IPS-18c (cell line): ENCODE data around the gene PSTPIP1.
"Not testable (repeated sequence)": the region's sequence is repeated elsewhere in the genome, so short reads cannot be mapped to it uniquely, and the experiment has no call there.

Source experiments
- H3K4me3 ChIP-seq: 2 replicates; pipeline ENCODE4 v1.7.0; 2013; ENCODE audit warnings: low read depth, mild to moderate bottlenecking, low read length, moderate library complexity; ENCODE audit not compliant: insufficient read depth
- H3K9me3 ChIP-seq: one replicate; pipeline ENCODE4 v1.6.1; 2013; ENCODE audit warnings: mild to moderate bottlenecking, low read length, moderate library complexity; ENCODE audit not compliant: control insufficient read depth, insufficient read depth

Gene PSTPIP1

GRCh38 chr15:76994971-76995945, at the start of gene PSTPIP1:
TSS of gene PSTPIP1 (plus strand) at chr15:76995126. CDS start at chr15:76995574, 448 bp downstream.
- H3K4me3 ChIP-seq = no peak within 1 kb of the TSS
- H3K9me3 ChIP-seq = no peaks in the 10 kb centered on the region

DNA sequence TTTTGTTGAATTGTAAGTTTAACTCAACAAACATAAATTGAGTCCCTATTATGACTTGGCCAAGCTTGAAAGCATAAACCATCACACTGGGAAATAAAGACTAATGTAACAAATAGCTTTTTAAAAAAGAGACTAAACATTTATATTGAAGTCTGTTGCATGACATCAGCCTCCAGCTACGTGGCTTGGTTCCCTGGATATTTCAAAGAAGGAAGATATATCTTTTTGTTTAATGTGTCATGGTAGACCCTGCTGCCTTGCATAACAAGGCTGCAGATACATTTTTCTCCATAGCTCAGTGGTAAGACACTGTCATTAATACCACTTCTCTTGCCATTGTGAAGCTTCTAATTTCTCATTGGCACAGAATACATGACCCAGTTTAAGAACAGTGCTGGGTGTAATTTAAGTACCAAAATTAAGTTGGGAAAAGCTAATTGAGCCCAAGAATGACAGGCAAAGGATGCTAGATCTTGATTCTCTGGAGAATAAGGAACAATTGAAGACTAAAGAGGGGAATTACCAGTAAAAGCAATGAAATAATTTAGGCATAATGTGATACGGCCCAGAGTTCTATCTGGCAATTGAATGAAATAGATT, 49.3 kb upstream of the PSTPIP1 start:
- Histone ChIP-seq H3K9me3 (peaks cover under 1% of the 10 kb centered on the region), H3K4me3 (no peak overlapping the region)

DNA sequence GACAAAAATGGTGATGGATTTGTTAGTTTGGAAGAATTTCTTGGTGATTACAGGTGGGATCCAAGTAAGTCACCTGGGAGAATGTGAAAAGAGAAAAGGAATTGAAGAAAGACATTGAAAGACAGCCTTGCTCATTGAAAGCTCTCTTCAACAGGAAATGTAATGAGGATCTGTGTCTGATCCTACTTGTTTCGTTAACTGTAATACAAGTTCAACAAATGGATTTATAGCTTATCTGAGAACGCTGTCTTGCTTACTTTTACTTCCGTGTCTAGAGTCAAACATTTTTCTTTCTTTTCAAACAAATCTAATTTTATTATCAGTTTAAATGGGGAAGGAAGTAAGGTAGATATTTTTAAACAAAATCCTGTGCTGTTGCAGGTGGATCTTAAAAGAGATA, 47.5 kb upstream of the PSTPIP1 start:
- no peak overlapping the region for H3K4me3 ChIP-seq
- H3K9me3 ChIP-seq = no peaks in the 10 kb centered on the region

DNA sequence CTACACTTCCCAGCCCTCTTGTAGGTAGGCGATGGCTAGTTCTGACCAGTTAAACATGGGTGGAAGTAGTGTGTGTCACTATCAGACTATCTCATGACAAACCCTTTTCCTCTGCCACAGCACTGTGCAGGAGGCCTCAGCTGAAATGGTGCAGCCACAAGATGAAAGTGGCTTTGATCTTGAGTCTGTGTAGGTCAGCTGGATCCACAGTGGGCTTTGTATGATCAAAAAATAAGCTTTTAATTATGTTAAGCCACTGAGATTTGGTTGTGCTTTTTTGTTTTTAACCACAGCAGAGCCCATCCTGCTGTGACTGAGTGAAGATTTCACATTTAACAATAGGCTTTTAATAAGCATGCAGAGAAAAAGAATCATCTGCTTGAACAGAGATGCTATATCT, 43.7 kb upstream of the PSTPIP1 start:
- no peaks in the 10 kb centered on the region for H3K9me3 ChIP-seq
- no peak overlapping the region for H3K4me3 ChIP-seq

DNA sequence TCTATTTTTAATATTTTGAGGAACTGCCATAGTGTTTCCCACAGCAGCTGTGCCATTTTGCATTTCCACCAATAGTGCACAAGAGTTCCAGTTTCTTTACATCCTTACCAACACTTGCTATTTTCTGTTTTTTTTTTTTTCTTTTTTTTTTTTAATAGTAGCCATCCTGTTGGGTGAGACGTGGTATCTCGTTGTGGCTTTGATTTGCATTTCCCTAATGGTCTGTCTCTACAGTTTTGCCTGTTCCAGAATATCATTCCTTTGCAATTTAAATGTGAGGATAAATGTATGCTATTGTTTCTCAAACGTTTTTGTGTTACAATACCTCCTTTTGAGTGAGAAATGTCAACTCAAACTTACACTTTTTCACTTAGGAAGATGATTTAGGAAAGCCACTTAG, 41.0 kb upstream of the PSTPIP1 start:
- Histone ChIP-seq H3K9me3 (no peaks in the 10 kb centered on the region), H3K4me3 (no peak overlapping the region)

GRCh38 chr15:76954744-76955143, 40.2 kb upstream of the PSTPIP1 start:
- no peak overlapping the region for H3K4me3 ChIP-seq
- no peaks in the 10 kb centered on the region for H3K9me3 ChIP-seq

- H3K9me3 ChIP-seq = no peaks in the 10 kb centered on the region
Observed at GRCh38 chr15:76961268-76962011, 33.5 kb upstream of the PSTPIP1 start.

DNA sequence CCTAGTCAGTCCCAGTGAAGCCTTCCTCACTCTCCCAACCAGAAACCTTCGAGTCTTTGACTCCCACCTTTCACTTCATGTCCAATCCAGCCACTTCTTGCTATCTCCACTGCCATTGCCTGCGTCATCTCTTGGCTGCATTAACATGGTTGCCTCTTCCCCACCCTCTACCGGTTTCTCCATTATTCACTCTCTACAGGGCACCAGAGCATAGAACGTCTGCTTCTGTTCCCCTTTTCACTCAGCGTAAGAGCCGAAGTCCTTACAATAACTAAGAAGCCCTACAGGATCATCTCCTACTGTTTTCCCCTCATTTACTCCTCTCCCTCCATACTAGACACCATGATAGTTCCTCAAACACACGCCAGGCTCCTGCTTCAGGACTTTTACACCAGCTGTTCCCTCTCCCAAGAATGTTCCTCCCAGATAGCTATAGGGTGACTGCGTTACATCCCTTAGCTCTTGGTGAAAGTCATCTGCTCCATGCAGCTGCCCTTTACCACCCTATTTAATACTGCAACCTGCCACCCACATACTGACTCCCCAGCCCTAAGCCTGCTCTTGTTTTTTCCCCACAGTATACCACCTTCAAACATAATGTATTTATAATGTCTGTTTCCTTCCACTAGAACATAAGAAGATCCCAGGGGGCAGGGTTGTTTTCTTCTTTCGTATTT, 32.5 kb upstream of the PSTPIP1 start:
- H3K4me3 ChIP-seq = no peak overlapping the region
- no peaks in the 10 kb centered on the region for H3K9me3 ChIP-seq

More at GRCh38 chr15:76961268-76962011, 33.5 kb upstream of the PSTPIP1 start:
- no peak overlapping the region for H3K4me3 ChIP-seq

DNA sequence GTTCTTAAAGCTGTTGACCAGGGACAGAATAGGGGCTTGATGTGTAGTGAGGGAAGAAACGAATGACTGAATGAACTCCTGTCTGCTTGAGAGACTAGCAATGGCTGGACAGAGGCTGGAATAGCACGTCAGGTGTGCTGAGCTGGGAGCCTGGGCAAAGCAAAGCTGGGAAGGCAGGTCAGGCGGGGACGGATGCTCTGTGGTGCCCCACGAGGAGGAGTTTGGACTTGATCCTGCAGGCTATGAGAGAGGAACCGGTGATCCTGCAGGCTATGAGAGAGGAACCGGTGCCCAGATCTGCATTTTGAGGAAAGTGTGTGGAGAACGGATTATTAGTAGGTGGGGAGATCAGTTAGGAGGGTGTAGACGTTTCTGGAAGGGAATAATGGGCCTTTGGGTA, 31.3 kb upstream of the PSTPIP1 start:
- Histone ChIP-seq H3K4me3 (no peak overlapping the region), H3K9me3 (no peaks in the 10 kb centered on the region)

GRCh38 chr15:76964157-76964556, 30.8 kb upstream of the PSTPIP1 start:
- Histone ChIP-seq H3K9me3 (no peaks in the 10 kb centered on the region), H3K4me3 (no peak overlapping the region)

- not testable (repeated sequence) for H3K4me3 ChIP-seq, H3K9me3 ChIP-seq
Observed at GRCh38 chr15:76966051-76966450, 28.9 kb upstream of the PSTPIP1 start.

- H3K4me3 ChIP-seq = no peak overlapping the region
- no peaks in the 10 kb centered on the region for H3K9me3 ChIP-seq
Observed at GRCh38 chr15:76967067-76967466, 27.9 kb upstream of the PSTPIP1 start.

GRCh38 chr15:76968306-76968705, 26.6 kb upstream of the PSTPIP1 start:
- Histone ChIP-seq H3K9me3 (no peaks in the 10 kb centered on the region), H3K4me3 (no peak overlapping the region)

GRCh38 chr15:76972389-76973361, 22.3 kb upstream of the PSTPIP1 start:
- no peak overlapping the region for H3K4me3 ChIP-seq
- H3K9me3 ChIP-seq = no peaks in the 10 kb centered on the region

DNA sequence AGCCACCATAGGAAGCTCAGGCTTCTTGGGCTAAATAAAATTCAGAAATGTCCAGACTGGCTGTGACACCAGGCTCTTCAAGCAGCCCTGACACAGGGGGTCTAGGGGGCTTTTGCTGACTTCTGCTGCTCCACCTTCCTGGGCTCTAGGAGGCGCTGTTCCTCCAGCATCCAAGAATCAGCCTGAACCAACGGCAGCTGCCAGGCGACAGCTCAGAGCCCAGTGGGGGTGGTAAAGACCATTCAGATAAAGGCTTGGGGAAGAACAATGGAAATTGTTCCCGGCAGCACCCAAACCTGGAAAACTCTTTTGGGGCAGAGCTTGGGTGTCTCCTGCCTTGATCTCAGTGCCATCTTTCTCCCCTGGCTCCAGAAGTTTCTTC, 21.6 kb upstream of the PSTPIP1 start:
- H3K4me3 ChIP-seq = no peak overlapping the region

GRCh38 chr15:76973906-76974305, 21.0 kb upstream of the PSTPIP1 start:
- no peaks in the 10 kb centered on the region for H3K9me3 ChIP-seq
- H3K4me3 ChIP-seq = no peak overlapping the region; the same call in 1 of the 2 replicates

More for the DNA sequence above, 21.6 kb upstream of the PSTPIP1 start:
- no peaks in the 10 kb centered on the region for H3K9me3 ChIP-seq
